HEK293 (cell line): ENCODE results near the gene GRIPAP1.
A peak's percentile ranks its signal among the peaks of the same experiment; 100 is the strongest.

Experiments used
- CTCF ChIA-PET: fragments of 350-600 bp; formaldehyde crosslinking; extraction: SDS; loops from one replicate; lab custom pipeline; 2021; ENCODE audit warnings: antibody characterized with exemption; lab: Yijun Ruan, JAX
- POLR2A ChIA-PET: fragments of 300-600 bp; formaldehyde crosslinking; extraction: SDS; loops from one replicate; lab custom pipeline; 2020; ENCODE audit warnings: antibody characterized with exemption, inconsistent platforms; lab: Yijun Ruan, JAX
- H3K27ac ChIP-seq: fragments of 200-500 bp; sonication (Bioruptor generic); 2 replicates; pipeline ENCODE4 v1.5.1; 2014; ENCODE audit warnings: low read depth, low read length, control low read depth, inconsistent platforms; ENCODE audit errors: extremely low read depth
- H3K36me3 ChIP-seq, 2 experiments: fragments of 200-500 bp in 1 of 2; sonication (Bioruptor generic) in 1 of 2; 1 replicate in 1 of 2; 2 replicates in 1 of 2; pipeline ENCODE4 v1.5.1; 2014 to 2017; ENCODE audit warnings: inconsistent platforms in 2 of 2, low read length in 2 of 2; ENCODE audit not compliant: control insufficient read depth in 2 of 2, insufficient read depth in 1 of 2
- H3K4me1 ChIP-seq: fragments of 200-500 bp; sonication (Bioruptor generic); 2 replicates; pipeline ENCODE4 v1.5.1; 2014; ENCODE audit warnings: mild to moderate bottlenecking, low read length, inconsistent platforms; ENCODE audit not compliant: control insufficient read depth, insufficient read depth
- H3K4me3 ChIP-seq: 2 replicates; pipeline ENCODE4 v1.5.1; 2011; ENCODE audit warnings: low read depth, mild to moderate bottlenecking, control low read depth, low read length, moderate library complexity
- H3K9me3 ChIP-seq: fragments of 200-500 bp; sonication (Bioruptor generic); 2 replicates; pipeline ENCODE4 v1.5.1; 2014; ENCODE audit warnings: low read depth, low read length, inconsistent platforms; ENCODE audit not compliant: control insufficient read depth, insufficient read depth
- EGR2 ChIP-seq: fragments of 450-650 bp; formaldehyde crosslinking; IDR thresholded peaks from 2 replicates; pipeline ENCODE4 v1.5.1; 2016; ENCODE audit warnings: low read depth, missing biosample characterization, missing genetic modification characterization
- GLIS1 ChIP-seq: fragments of 450-650 bp; formaldehyde crosslinking; IDR thresholded peaks from 2 replicates; pipeline ENCODE4 v1.5.1; 2016; ENCODE audit warnings: missing biosample characterization, missing genetic modification characterization
- HOXC10 ChIP-seq: sonication (generic); formaldehyde crosslinking; IDR thresholded peaks from 2 replicates; pipeline ENCODE4 v1.8.1; 2023; ENCODE audit warnings: mild to moderate bottlenecking, missing genetic modification reagents
- IKZF3 ChIP-seq: fragments of 450-650 bp; IDR thresholded peaks from 2 replicates; pipeline ENCODE4 v1.5.0; 2018; ENCODE audit warnings: missing biosample characterization, mild to moderate bottlenecking, missing genetic modification characterization, moderate library complexity
- OSR2 ChIP-seq: fragments of 450-650 bp; formaldehyde crosslinking; IDR thresholded peaks from 2 replicates; pipeline ENCODE4 v1.5.1; 2016; ENCODE audit warnings: missing biosample characterization, missing genetic modification characterization
- PRDM2 ChIP-seq: fragments of 450-650 bp; formaldehyde crosslinking; IDR thresholded peaks from 2 replicates; pipeline ENCODE4 v1.5.1; 2016; ENCODE audit warnings: missing biosample characterization, missing genetic modification characterization, borderline replicate concordance
- SALL2 ChIP-seq: fragments of 450-650 bp; formaldehyde crosslinking; IDR thresholded peaks from 2 replicates; pipeline ENCODE4 v1.5.0; 2017; ENCODE audit warnings: missing biosample characterization, mild to moderate bottlenecking, missing genetic modification characterization, borderline replicate concordance
- SP2 ChIP-seq: fragments of 450-650 bp; formaldehyde crosslinking; IDR thresholded peaks from 2 replicates; pipeline ENCODE4 v1.5.1; 2016; ENCODE audit warnings: missing biosample characterization, missing genetic modification characterization
- ZBTB20 ChIP-seq: fragments of 450-650 bp; formaldehyde crosslinking; IDR thresholded peaks from 2 replicates; pipeline ENCODE4 v1.5.1; 2016; ENCODE audit warnings: missing biosample characterization, missing genetic modification characterization
- ZNF146 ChIP-seq: fragments of 450-650 bp; formaldehyde crosslinking; IDR thresholded peaks from 2 replicates; pipeline ENCODE4 v1.5.1; 2016; ENCODE audit warnings: missing biosample characterization, missing genetic modification characterization
- ZNF184 ChIP-seq: fragments of 450-650 bp; IDR thresholded peaks from 2 replicates; pipeline ENCODE4 v1.5.1; 2018; ENCODE audit warnings: missing biosample characterization, mild to moderate bottlenecking, missing genetic modification characterization
- ZNF2 ChIP-seq: fragments of 450-650 bp; formaldehyde crosslinking; IDR thresholded peaks from 2 replicates; pipeline ENCODE4 v1.5.1; 2016; ENCODE audit warnings: missing biosample characterization, missing genetic modification characterization
- ZNF211 ChIP-seq: fragments of 450-650 bp; formaldehyde crosslinking; IDR thresholded peaks from 2 replicates; pipeline ENCODE4 v1.5.1; 2016; ENCODE audit warnings: low read depth, missing biosample characterization, missing genetic modification characterization
- ZNF510 ChIP-seq: fragments of 450-650 bp; formaldehyde crosslinking; IDR thresholded peaks from 2 replicates; pipeline ENCODE4 v1.5.1; 2018; ENCODE audit warnings: mild to moderate bottlenecking, missing genetic modification characterization, missing biosample characterization; ENCODE audit not compliant: insufficient replicate concordance
- ZNF561 ChIP-seq: fragments of 450-650 bp; IDR thresholded peaks from 2 replicates; pipeline ENCODE4 v1.5.1; 2018; ENCODE audit warnings: missing biosample characterization, missing genetic modification characterization, borderline replicate concordance
- ZNF660 ChIP-seq: fragments of 450-650 bp; IDR thresholded peaks from 2 replicates; pipeline ENCODE4 v1.5.1; 2018; ENCODE audit warnings: missing biosample characterization, mild to moderate bottlenecking, missing genetic modification characterization
- ZNF707 ChIP-seq: fragments of 450-650 bp; formaldehyde crosslinking; IDR thresholded peaks from 2 replicates; pipeline ENCODE4 v1.5.1; 2016; ENCODE audit warnings: missing biosample characterization, missing genetic modification characterization
- ZNF76 ChIP-seq: fragments of 450-650 bp; formaldehyde crosslinking; IDR thresholded peaks from 2 replicates; pipeline ENCODE4; 2016; ENCODE audit warnings: low read depth, missing biosample characterization, missing genetic modification characterization, borderline replicate concordance
- ZSCAN30 ChIP-seq: fragments of 450-650 bp; IDR thresholded peaks from 2 replicates; pipeline ENCODE4 v1.5.1; 2018; ENCODE audit warnings: missing biosample characterization, mild to moderate bottlenecking, missing genetic modification characterization, moderate library complexity
- TF ChIP-seq, protein P1 (sequence below): fragments of 450-650 bp; formaldehyde crosslinking; conservative IDR thresholded peaks from 2 replicates; pipeline ENCODE4 v1.5.1; 2016; ENCODE audit warnings: low read depth, missing biosample characterization, missing genetic modification characterization
- TF ChIP-seq, protein P2 (sequence below): fragments of 450-650 bp; formaldehyde crosslinking; IDR thresholded peaks from 2 replicates; pipeline ENCODE4 v1.5.1; 2016; ENCODE audit warnings: missing biosample characterization, missing genetic modification characterization, low read depth
- TF ChIP-seq, protein P3 (sequence below): fragments of 450-650 bp; formaldehyde crosslinking; IDR thresholded peaks from 2 replicates; pipeline ENCODE4 v1.5.1; 2016; ENCODE audit warnings: missing biosample characterization, missing genetic modification characterization

The GRIPAP1 gene

DNA sequence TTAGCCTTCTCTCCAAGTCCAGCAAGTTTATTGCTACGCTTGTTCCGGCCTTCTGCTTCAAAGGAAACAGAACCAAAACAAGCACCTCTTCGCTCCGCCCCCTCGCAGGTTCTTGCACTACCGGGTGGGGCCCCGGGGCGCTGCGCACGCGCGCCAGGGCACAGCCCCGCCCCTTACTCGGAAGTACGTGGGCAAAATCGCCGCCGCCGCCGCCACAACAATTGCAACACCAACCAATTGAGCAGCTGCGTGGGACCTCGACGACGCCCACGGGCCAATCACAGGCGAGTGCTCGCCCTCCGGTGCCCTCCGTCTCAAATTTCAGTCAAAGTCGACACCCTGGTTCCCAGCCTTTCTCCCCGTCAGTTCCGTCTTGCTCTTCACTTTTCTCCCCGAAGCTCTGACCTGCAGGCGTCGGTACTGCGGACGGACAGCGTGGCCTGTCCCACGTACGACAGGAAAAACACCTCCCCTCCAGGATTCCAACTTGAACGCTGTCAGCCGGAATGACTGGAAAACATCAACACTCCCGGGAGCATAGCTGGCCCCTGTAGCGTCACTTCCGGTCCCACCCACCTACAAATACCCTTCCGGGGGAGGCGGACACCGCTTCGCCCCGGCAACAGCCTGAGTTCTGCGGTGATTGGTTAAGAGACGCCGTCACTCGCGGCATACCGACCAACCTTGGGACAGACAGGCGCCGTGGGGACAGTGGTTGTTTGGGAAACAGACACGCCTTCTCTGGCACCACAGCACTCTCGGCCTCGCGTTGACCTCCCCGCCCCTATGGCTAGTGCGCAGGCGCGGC, 44.0 kb downstream of the GRIPAP1 start (continued):
- TF ChIP-seq, protein P1, sequence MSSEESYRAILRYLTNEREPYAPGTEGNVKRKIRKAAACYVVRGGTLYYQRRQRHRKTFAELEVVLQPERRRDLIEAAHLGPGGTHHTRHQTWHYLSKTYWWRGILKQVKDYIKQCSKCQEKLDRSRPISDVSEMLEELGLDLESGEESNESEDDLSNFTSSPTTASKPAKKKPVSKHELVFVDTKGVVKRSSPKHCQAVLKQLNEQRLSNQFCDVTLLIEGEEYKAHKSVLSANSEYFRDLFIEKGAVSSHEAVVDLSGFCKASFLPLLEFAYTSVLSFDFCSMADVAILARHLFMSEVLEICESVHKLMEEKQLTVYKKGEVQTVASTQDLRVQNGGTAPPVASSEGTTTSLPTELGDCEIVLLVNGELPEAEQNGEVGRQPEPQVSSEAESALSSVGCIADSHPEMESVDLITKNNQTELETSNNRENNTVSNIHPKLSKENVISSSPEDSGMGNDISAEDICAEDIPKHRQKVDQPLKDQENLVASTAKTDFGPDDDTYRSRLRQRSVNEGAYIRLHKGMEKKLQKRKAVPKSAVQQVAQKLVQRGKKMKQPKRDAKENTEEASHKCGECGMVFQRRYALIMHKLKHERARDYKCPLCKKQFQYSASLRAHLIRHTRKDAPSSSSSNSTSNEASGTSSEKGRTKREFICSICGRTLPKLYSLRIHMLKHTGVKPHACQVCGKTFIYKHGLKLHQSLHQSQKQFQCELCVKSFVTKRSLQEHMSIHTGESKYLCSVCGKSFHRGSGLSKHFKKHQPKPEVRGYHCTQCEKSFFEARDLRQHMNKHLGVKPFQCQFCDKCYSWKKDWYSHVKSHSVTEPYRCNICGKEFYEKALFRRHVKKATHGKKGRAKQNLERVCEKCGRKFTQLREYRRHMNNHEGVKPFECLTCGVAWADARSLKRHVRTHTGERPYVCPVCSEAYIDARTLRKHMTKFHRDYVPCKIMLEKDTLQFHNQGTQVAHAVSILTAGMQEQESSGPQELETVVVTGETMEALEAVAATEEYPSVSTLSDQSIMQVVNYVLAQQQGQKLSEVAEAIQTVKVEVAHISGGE (tag by site-specific recombination) = peak; percentile 89
- TF ChIP-seq, protein P2, sequence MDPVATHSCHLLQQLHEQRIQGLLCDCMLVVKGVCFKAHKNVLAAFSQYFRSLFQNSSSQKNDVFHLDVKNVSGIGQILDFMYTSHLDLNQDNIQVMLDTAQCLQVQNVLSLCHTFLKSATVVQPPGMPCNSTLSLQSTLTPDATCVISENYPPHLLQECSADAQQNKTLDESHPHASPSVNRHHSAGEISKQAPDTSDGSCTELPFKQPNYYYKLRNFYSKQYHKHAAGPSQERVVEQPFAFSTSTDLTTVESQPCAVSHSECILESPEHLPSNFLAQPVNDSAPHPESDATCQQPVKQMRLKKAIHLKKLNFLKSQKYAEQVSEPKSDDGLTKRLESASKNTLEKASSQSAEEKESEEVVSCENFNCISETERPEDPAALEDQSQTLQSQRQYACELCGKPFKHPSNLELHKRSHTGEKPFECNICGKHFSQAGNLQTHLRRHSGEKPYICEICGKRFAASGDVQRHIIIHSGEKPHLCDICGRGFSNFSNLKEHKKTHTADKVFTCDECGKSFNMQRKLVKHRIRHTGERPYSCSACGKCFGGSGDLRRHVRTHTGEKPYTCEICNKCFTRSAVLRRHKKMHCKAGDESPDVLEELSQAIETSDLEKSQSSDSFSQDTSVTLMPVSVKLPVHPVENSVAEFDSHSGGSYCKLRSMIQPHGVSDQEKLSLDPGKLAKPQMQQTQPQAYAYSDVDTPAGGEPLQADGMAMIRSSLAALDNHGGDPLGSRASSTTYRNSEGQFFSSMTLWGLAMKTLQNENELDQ (tag by site-specific recombination) = no peak
- TF ChIP-seq ZBTB20 (peak; percentile 95), IKZF3 (tag by site-specific recombination) (peak; percentile 83), EGR2 (tag by site-specific recombination) (peak; percentile 85), GLIS1 (tag by site-specific recombination) (0 out of 2 replicates have a peak, but pooled peaks have one; percentile 22), ZNF211 (tag by site-specific recombination) (no peak)
- TF ChIP-seq, all 188 proteins: peak for 34

DNA sequence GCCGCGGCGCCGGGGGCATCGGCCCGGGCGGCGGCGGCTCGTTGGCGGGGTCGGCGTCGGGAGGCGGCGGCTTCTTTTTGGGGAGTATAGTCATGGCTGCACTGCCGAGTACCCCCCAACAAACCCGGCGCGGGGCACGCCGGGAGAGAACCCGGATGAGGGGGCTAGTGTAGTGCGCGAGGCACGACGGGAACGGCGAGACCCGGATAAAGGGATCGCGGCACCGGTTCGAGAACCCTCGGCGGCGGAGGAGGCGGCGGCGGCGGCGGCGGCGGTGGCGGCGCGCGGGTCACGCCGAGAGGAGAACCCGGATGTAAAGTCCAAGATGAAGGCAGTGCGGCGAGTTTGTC, 44.6 kb downstream of the GRIPAP1 start, which contains the start of gene OTUD5:
TSS of gene OTUD5 (minus strand) at position 131 of the 350 bp plus-strand sequence. CDS start at position 94, 37 bp downstream.
- ChIA-PET POLR2A (interaction anchor here (0.8 to 3.3 kb wide), 9 partner anchors 14 to 379 kb away, joined by 3 to 24 read pairs (median 8); partner anchors contain the start of genes GRIPAP1, HDAC6, KCND1 and PQBP1), CTCF (no interaction called here)
- peak within 1 kb of the TSS; percentile 74 for H3K27ac ChIP-seq
- TF ChIP-seq ZNF707 (tag by site-specific recombination) (no peak), ZNF561 (tag by site-specific recombination) (peak; percentile 27; the same call in 1 of the 2 replicates), ZSCAN30 (0 out of 2 replicates have a peak, but pooled peaks have one; percentile 19), PRDM2 (tag by site-specific recombination) (no peak), OSR2 (no peak), ZNF2 (tag by site-specific recombination) (no peak), ZNF510 (tag by site-specific recombination) (no peak), HOXC10 (CRISPR knock-in tag) (no peak), ZNF76 (tag by site-specific recombination) (peak; percentile 86), ZNF660 (tag by site-specific recombination) (0 out of 2 replicates have a peak, but pooled peaks have one; percentile 20), ZNF146 (tag by site-specific recombination) (no peak), ZNF184 (tag by site-specific recombination) (peak; percentile 46; the same call in 1 of the 2 replicates), SP2 (no peak), SALL2 (tag by site-specific recombination) (no peak)
- TF ChIP-seq, protein P3, sequence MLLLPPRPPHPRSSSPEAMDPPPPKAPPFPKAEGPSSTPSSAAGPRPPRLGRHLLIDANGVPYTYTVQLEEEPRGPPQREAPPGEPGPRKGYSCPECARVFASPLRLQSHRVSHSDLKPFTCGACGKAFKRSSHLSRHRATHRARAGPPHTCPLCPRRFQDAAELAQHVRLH (tag by site-specific recombination) = peak; percentile 90; the same call in 1 of the 2 replicates
- no peaks in the 10 kb centered on the region for H3K9me3 ChIP-seq
- H3K4me3 ChIP-seq = peak within 1 kb of the TSS; percentile 67
- peaks cover 3% of the 10 kb centered on the region; the same call in 1 of the 2 replicates for H3K4me1 ChIP-seq
- peaks cover 0 to 38% of the 10 kb centered on the region in 2 experiments; a peak in 1 of 3 replicates for H3K36me3 ChIP-seq
